HG03097 (cell line): ENCODE measurements around the gene ZNF646.

Source experiments
- ATAC-seq: cut with Tn5 transposase; IDR thresholded peaks from one replicate; pipeline ENCODE4 v1.9.1; 2021; ENCODE audit not compliant: unreplicated experiment, low FRiP score

Gene ZNF646

GRCh38 chr16:31063843-31064611 lies 10.2 kb upstream of the ZNF646 start:
- ATAC-seq = no peak

GRCh38 chr16:31064882-31065461 lies 9.2 kb upstream of the ZNF646 start:
- ATAC-seq = no peak

DNA sequence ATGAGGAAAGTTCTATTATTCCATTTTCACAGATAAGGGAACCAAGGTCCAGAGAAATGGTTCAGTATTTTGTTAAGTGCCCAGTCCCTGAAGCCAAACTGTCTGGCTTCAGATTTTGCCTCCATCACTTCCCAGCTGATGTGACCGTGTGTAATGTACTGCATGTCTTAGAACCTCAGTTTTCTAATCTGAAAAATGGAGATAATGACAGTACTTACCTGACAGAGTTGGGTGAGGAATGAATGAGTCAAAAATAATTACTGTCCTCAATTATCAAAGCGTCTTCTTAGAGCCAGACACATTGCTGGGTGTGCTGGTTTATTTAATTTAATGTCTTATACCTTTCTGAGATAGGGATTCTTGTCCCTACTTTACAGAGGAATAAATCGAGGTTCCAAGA lies 6.9 kb upstream of the ZNF646 start:
- ATAC-seq = no peak

DNA sequence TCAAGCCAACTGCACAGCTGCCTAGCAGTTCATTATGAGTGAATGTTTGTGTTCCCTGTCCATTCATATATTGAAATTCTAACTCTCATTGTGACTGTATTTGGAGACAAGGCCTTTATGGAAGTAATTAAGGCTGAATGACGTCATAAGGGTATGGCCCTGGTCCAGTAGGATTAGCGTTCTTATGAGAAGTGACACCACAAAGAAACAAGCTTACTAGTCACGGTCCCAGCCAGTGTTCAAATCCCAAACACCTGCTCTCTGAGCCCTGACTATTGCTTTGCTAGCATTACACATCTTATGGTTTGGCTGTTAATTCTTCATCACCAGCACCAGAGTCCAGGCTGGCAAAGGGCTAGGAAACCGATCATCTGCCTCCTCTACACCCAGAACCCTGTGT lies 2.4 kb upstream of the ZNF646 start:
- no peak for ATAC-seq

- no peak for ATAC-seq
Observed at GRCh38 chr16:31072540-31073141, 1.6 kb upstream of the ZNF646 start.

DNA sequence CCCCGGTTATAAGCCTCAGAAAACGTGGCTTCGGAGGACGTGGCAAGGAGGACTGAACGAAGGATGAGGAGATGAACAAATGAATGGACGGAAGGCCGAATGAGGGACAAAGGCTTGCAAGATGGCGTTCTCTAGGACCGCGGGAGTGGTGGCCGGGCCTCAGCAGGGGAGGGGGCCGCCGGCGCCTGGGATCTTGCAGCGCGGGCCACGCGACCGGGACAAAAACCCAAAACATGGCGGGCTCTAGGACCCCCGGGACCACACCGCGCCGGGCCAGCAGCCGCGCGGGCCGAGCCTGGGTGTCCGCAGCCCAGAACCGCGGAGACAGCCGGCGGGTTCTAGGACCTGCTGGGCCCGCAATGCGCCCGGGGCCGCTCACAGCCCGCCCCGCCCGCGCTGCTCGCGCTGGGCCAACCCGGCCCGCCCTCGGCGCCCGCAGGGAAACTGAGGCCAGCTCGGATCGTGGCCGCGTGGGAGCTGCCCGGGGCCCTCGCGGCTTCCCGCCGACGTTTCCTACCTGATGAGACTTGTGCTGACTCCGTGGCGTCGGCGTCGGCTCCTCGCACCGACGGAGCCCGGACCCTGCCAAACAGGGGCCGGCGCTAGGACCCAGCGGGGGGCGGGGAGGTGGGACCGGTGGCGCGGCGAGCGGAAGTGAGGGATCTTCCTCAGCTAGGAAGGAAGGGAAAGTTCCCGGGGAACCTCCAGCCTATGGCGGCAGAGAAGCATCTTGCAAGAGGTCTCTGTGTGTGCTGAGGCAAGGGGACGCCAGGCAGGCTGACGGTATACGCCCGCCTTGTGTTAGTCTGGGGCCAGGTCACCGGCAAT lies 866 bp upstream of the ZNF646 start:
- ATAC-seq = peak; percentile 53

- ATAC-seq = no peak
Observed at GRCh38 chr16:31074814-31075183, 577 bp downstream of the ZNF646 start.

DNA sequence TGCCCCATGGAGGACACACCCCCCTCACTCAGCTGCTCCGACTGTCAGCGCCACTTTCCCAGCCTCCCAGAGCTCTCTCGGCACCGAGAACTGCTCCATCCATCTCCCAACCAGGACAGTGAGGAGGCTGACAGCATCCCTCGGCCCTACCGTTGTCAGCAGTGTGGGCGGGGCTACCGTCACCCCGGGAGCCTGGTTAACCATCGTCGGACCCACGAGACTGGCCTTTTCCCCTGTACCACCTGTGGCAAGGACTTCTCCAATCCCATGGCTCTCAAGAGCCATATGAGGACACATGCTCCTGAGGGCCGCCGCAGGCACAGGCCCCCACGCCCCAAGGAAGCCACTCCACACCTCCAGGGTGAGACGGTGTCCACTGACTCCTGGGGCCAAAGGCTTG lies 2.1 kb downstream of the ZNF646 start:
- no peak for ATAC-seq

DNA sequence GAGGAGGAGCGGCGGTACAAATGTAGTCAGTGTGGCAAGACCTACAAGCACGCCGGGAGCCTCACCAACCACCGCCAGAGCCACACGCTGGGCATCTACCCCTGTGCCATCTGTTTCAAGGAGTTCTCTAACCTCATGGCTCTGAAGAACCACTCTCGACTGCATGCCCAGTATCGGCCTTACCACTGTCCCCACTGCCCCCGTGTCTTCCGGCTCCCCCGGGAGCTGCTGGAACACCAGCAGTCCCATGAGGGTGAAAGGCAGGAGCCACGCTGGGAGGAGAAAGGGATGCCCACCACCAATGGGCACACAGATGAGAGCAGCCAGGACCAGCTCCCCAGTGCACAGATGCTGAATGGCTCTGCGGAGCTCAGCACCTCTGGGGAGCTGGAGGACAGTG lies 2.8 kb downstream of the ZNF646 start:
- no peak for ATAC-seq

DNA sequence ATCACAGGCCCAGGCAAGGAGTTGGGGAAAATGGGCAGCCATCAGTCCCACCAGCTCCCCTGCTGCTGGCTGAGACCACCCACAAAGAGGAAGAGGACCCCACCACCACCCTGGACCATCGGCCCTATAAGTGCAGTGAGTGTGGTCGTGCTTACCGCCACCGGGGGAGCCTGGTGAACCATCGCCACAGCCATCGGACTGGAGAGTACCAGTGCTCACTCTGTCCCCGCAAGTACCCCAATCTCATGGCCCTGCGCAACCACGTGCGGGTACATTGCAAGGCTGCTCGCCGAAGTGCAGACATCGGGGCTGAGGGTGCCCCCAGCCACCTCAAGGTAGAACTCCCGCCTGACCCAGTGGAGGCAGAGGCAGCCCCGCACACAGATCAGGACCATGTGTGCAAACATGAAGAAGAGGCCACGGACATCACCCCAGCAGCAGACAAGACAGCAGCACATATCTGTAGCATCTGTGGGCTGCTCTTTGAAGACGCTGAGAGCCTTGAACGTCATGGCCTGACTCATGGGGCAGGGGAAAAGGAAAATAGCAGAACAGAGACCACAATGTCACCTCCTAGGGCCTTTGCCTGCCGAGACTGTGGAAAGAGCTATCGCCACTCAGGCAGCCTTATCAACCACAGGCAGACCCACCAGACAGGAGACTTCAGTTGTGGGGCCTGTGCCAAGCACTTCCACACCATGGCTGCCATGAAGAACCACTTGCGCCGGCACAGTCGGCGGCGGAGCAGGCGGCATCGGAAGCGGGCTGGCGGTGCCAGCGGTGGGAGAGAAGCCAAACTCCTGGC lies 3.6 kb downstream of the ZNF646 start:
- ATAC-seq = no peak

DNA sequence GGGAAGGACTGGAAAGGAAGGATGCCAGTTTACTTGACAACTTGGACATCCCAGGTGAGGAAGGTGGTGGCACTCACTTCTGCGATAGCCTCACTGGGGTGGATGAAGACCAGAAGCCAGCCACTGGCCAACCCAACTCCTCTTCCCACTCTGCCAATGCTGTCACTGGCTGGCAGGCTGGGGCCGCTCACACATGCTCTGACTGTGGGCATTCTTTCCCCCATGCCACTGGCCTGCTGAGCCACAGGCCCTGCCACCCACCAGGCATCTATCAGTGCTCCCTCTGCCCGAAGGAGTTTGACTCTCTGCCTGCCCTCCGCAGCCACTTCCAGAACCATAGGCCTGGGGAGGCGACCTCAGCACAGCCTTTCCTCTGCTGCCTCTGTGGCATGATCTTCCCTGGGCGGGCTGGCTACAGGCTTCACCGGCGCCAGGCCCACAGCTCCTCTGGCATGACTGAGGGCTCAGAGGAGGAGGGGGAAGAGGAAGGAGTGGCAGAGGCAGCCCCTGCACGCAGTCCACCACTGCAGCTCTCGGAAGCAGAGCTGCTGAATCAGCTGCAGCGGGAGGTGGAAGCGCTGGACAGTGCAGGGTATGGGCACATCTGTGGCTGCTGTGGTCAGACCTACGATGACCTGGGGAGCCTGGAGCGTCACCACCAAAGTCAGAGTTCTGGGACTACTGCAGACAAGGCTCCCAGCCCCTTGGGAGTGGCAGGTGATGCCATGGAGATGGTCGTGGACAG lies 4.5 kb downstream of the ZNF646 start:
- no peak for ATAC-seq

DNA sequence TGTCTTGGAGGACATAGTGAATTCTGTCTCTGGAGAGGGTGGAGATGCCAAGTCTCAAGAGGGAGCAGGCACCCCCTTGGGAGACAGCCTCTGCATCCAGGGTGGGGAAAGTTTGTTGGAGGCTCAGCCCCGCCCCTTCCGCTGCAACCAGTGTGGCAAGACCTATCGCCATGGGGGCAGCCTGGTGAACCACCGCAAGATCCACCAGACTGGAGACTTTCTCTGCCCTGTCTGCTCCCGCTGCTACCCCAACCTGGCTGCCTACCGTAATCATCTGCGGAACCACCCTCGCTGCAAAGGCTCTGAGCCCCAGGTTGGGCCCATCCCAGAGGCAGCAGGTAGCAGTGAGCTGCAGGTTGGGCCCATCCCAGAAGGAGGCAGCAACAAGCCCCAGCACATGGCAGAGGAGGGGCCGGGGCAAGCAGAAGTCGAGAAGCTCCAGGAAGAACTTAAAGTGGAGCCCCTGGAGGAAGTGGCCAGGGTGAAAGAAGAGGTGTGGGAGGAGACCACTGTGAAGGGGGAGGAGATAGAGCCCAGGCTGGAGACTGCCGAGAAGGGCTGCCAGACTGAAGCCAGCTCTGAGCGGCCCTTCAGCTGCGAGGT lies 5.2 kb downstream of the ZNF646 start:
- no peak for ATAC-seq

DNA sequence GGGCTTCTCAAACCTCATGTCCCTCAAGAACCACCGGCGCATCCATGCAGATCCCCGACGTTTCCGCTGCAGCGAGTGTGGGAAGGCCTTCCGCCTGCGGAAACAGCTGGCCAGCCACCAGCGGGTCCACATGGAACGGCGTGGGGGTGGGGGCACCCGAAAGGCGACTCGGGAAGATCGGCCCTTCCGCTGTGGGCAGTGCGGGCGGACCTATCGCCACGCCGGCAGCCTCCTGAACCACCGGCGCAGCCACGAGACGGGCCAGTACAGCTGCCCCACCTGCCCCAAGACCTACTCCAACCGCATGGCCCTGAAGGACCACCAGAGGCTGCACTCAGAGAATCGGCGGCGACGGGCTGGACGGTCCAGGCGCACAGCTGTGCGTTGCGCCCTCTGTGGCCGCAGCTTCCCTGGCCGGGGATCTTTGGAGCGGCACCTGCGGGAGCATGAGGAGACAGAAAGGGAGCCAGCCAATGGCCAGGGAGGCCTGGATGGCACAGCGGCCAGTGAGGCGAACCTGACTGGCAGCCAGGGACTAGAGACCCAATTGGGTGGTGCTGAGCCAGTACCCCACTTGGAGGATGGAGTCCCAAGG lies 5.9 kb downstream of the ZNF646 start:
- no peak for ATAC-seq

- no peak for ATAC-seq
Observed at GRCh38 chr16:31080756-31081419, 6.7 kb downstream of the ZNF646 start.

DNA sequence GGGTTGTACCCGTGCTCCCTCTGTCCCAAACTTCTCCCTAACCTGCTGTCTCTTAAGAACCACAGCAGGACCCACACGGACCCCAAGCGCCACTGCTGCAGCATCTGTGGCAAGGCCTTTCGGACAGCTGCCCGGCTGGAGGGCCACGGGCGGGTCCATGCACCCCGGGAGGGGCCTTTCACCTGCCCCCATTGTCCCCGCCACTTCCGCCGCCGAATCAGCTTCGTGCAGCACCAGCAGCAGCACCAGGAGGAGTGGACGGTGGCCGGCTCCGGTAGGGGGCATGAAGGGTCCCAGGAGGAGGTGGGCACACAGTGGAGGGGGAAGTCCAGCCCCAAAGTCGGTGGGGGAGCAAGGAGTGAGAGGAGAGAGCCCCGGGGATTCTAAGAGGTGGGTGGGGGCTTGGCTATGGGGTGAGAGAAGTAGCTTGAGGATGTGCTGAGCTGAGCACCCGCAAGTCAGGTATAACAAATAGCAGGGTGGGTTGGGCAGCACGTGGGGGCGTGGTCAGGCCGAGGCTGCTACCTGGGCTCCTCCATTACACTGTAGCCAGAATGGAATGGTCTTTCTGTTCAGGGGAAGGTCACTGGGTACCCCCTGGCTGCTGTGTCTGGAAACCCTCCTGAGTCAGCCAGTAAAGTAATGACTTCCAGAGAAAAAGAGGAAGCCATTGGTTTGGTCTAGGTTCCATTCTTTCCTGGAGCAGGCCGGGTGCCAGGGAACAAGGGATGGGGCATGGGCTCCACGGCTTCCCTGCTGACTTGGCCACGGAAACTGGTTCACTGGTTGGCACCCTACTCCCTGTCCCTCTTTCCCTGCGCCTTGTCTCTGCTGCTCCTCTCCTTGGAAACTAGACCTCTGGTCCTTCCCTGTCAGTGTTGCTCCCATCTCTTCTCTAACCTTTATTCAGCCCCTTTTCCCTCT lies 7.5 kb downstream of the ZNF646 start:
- no peak for ATAC-seq

GRCh38 chr16:31082368-31083045 lies 8.3 kb downstream of the ZNF646 start:
- ATAC-seq = no peak

DNA sequence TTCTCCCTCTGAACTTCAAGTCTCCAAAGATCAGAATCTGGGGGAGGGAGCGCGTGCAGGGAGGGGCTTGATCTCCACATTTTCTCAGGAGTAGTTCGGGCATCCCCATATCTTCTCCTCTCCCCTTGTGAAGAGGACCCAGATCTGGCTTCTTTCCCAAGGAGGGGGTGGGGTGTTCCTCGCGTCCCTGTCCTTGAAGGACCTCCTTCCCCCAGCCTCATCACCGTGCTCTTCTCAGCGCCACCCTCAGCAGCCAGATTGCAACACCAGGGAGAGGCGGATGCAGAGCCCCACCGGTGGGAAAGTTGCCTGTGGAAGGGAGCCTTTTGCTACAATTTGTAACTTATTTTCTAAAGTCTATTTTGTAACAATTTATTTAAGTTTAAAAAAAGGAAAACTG lies 8.9 kb downstream of the ZNF646 start:
- no peak for ATAC-seq
